Activated B cell treated with CpG ODN at 0.5 μM for 24 hours (primary cell): Measurements from ENCODE around the gene KCP. TPM values are rescaled to one million over a fixed set of nuclear protein-coding genes. Genes with fewer than 3 reads are reported as not detected.

Source experiments
- ATAC-seq: fragments of 200-7000 bp; cut with Tn5 transposase; one replicate; pipeline ENCODE4 v1.10.0; 2021; ENCODE audit warnings: low read depth, mild to moderate bottlenecking, moderate library complexity
- CTCF ChIA-PET: fragments of 350-600 bp; sonication (Branson Sonifier 250); formaldehyde crosslinking; loops from one replicate; lab custom pipeline; 2021; ENCODE audit warnings: antibody characterized with exemption; lab: Charles Lee
- POLR2A ChIA-PET: fragments of 350-600 bp; sonication (Branson Sonifier 250); formaldehyde crosslinking; loops from one replicate; lab custom pipeline; 2021; ENCODE audit warnings: antibody characterized with exemption; lab: Charles Lee
- DNase-seq: peaks from one replicate; pipeline ENCODE4 v3.0.0; 2022
- H3K27ac Mint-ChIP-seq: one replicate; pipeline ENCODE4 v1.8.0; 2020; ENCODE audit warnings: mixed read lengths
- H3K27me3 Mint-ChIP-seq: one replicate; pipeline ENCODE4 v1.8.0; 2021; ENCODE audit warnings: mixed read lengths
- H3K36me3 Mint-ChIP-seq: one replicate; pipeline ENCODE4 v1.8.0; 2021; ENCODE audit warnings: low read depth, mixed read lengths
- H3K4me1 Mint-ChIP-seq: one replicate; pipeline ENCODE4 v1.8.0; 2021; ENCODE audit warnings: mixed read lengths
- H3K4me3 Mint-ChIP-seq: one replicate; pipeline ENCODE4 v1.8.0; 2020; ENCODE audit warnings: mild to moderate bottlenecking, mixed read lengths
- H3K9me3 Mint-ChIP-seq: one replicate; pipeline ENCODE4 v1.8.0; 2020; ENCODE audit warnings: mixed read lengths
- CTCF ChIP-seq: fragments of 200-600 bp; IDR thresholded peaks from one replicate; pipeline ENCODE4 v1.8.0; 2022; ENCODE audit warnings: antibody characterized with exemption, mild to moderate bottlenecking
- intact Hi-C: fragments of 100-400 bp; cut with micrococcal nuclease; formaldehyde crosslinking; loops from one replicate; pipeline ENCODE4 v1.15.1; 2024
- total RNA-seq: library from RNA; stranded (reverse); gene quantifications from 2 replicates; pipeline ENCODE4 v1.2.3, GENCODE V29; 2022

KCP gene
- total RNA-seq, 1 donor from 2014 or later = 4.1 TPM

GRCh38 chr7:128867842-128868623 lies 42.5 kb downstream of the KCP start:
- Mint-ChIP-seq H3K36me3 (peaks cover 28% of the 10 kb centered on the region), H3K9me3 (no peaks in the 10 kb centered on the region), H3K4me3 (no peak overlapping the region), H3K27me3 (peaks cover 8% of the 10 kb centered on the region), H3K4me1 (peaks cover 33% of the 10 kb centered on the region), H3K27ac (no peak overlapping the region)
- DNase-seq (no peak), ATAC-seq (no peak)
- ChIA-PET CTCF (interaction anchor here (1.0 kb wide), 1 partner anchor 16 kb away, joined by 3 read pairs; no protein-coding TSS in a partner anchor), POLR2A (interaction anchor here (0.6 kb wide), 1 partner anchor 102 kb away, joined by 6 read pairs; no protein-coding TSS in a partner anchor)
- no peak for TF ChIP-seq CTCF
- intact Hi-C loops = loop anchor here (10.0 kb wide), 2 partner anchors 393 to 463 kb away; partner anchors contain the start of genes IMPDH1 and METTL2B

GRCh38 chr7:128867241-128867640 lies 43.3 kb downstream of the KCP start:
- ChIA-PET CTCF (no interaction called here), POLR2A (interaction anchor here (0.6 kb wide), 1 partner anchor 101 kb away, joined by 6 read pairs; no protein-coding TSS in a partner anchor)
- Mint-ChIP-seq H3K4me1 (peaks cover 39% of the 10 kb centered on the region), H3K36me3 (peaks cover 33% of the 10 kb centered on the region), H3K27me3 (peaks cover 8% of the 10 kb centered on the region), H3K4me3 (no peak overlapping the region), H3K27ac (no peak overlapping the region), H3K9me3 (no peaks in the 10 kb centered on the region)
- ATAC-seq (no peak), DNase-seq (no peak)
- intact Hi-C loops = loop anchor here (10.0 kb wide), 2 partner anchors 392 to 462 kb away; partner anchors contain the start of genes IMPDH1 and METTL2B
- no peak for TF ChIP-seq CTCF

DNA sequence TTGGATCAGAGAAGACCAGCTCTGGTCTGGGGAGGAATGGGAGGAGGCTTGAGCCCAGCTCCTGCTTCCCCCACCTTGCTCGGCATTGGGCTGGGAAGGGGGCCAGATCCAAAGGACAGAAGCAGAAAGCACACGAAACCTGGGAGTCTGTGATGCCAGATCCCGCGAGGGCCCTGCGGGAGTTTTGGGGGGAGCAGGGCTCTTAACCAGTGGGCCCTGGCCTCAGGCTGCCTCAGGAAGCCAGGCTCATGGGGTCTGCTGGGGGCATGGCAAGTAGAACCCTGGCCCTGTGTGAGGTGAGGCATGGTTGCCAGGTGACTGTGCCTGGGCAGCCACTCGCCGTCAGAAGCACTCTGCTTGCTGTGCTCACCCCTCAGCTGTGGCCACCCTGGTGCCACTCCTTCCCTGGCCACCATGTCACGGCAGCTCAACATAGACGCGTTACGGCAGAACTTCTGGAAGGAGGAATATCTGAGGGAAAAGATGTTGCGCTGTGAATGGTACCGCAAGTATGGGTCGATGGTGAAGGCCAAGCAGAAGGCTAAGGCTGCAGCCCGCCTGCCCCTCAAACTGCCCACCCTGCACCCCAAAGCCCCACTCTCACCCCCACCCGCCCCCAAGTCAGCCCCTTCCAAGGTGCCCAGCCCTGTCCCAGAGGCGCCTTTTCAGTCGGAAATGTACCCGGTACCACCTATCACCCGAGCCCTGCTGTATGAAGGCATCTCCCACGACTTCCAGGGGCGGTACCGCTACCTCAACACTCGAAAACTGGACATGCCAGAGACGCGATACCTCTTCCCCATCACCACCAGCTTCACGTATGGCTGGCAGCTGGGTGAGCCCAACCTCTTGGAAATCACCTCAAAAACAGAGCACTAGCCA lies 44.3 kb downstream of the KCP start:
- DNase-seq = no peak
- Mint-ChIP-seq H3K27ac (no peak overlapping the region), H3K36me3 (peaks cover 33% of the 10 kb centered on the region), H3K9me3 (no peaks in the 10 kb centered on the region), H3K4me3 (no peak overlapping the region), H3K27me3 (peaks cover 8% of the 10 kb centered on the region), H3K4me1 (peaks cover 42% of the 10 kb centered on the region)
- CTCF ChIA-PET = no interaction called here
- POLR2A ChIA-PET = no interaction called here
- intact Hi-C loops = loop anchor here (10.0 kb wide), 2 partner anchors 391 to 461 kb away; partner anchors contain the start of genes IMPDH1 and METTL2B
- no peak for ATAC-seq
- no peak for TF ChIP-seq CTCF

GRCh38 chr7:128865303-128865702 lies 45.2 kb downstream of the KCP start:
- TF ChIP-seq CTCF = no peak
- Mint-ChIP-seq H3K9me3 (no peaks in the 10 kb centered on the region), H3K4me3 (no peak overlapping the region), H3K4me1 (peaks cover 39% of the 10 kb centered on the region), H3K27ac (no peak overlapping the region), H3K36me3 (peaks cover 33% of the 10 kb centered on the region), H3K27me3 (peaks cover 2% of the 10 kb centered on the region)
- no peak for DNase-seq
- CTCF ChIA-PET = no interaction called here
- POLR2A ChIA-PET = no interaction called here
- intact Hi-C loops = loop anchor here (10.0 kb wide), 2 partner anchors 391 to 461 kb away; partner anchors contain the start of genes IMPDH1 and METTL2B
- ATAC-seq = no peak
